Body of pancreas (tissue), 4 donors: ENCODE data around the gene ACKR1. TPM values are rescaled to one million over a fixed set of nuclear protein-coding genes. Genes with fewer than 3 reads are reported as not detected.
A peak's percentile ranks its signal among the peaks of the same experiment; 100 is the strongest.

ENCODE experiments used
- ATAC-seq: fragments of 150-250 bp; one replicate; pipeline ENCODE4 v1.9.1; 2016
- DNase-seq, 4 donors: peaks; one replicate each; pipeline ENCODE4 v3.0.0-alpha.2; 2019
- H3K27ac ChIP-seq, 4 donors: fragments of 200-600 bp; sonication (generic); 1 replicate in 3 of 4; 2 replicates in 1 of 4; pipeline versions ENCODE4 v1.5.1 to v1.6.1; 2016 to 2019; ENCODE audit warnings: mild to moderate bottlenecking in 1 of 4, mixed read lengths in 1 of 4, moderate library complexity in 1 of 4
- H3K27me3 ChIP-seq, 2 donors: fragments of 200-600 bp; sonication (generic); one replicate each; pipeline ENCODE4 v1.6.0; 2016; ENCODE audit warnings: mild to moderate bottlenecking in 1 of 2
- H3K36me3 ChIP-seq, 2 donors: fragments of 200-600 bp; sonication (generic); replicated peaks in 1 of 2; 2 replicates each; pipeline ENCODE4 v1.5.1; 2016; ENCODE audit warnings: low read depth in 2 of 2; ENCODE audit not compliant: insufficient read depth in 1 of 2
- H3K4me1 ChIP-seq: fragments of 200-600 bp; sonication (generic); one replicate; pipeline ENCODE4 v1.6.0; 2016
- H3K4me3 ChIP-seq, 2 donors: fragments of 200-600 bp; sonication (generic); 1 replicate in 1 of 2; 2 replicates in 1 of 2; pipeline ENCODE4 v1.5.1; 2016 to 2019
- H3K9me3 ChIP-seq, 3 donors: fragments of 200-600 bp; sonication (generic); 1 replicate in 2 of 3; 2 replicates in 1 of 3; pipeline ENCODE4 v1.5.1; 2016
- CTCF ChIP-seq, 7 experiments: fragments of 450-650 bp in 4 of 7; fragments of 200-600 bp in 3 of 7; sonication (generic) in 3 of 7; IDR thresholded peaks; one replicate each; pipeline ENCODE4 v1.5.1; 2016 to 2019; ENCODE audit warnings: antibody characterized with exemption in 7 of 7
- POLR2A ChIP-seq, 3 donors: fragments of 450-650 bp; IDR thresholded peaks; one replicate each; pipeline ENCODE4 v1.6.1; 2016; ENCODE audit warnings: antibody characterized with exemption in 3 of 3, mild to moderate bottlenecking in 2 of 3
- WGBS, 2 donors: methylation state at CpG; one replicate each; pipeline ENCODE4 v1.1.5; 2017; 5-methylcytosine and 5-hydroxymethylcytosine counted together
- intact Hi-C: fragments of 100-400 bp; cut with DNase I; formaldehyde crosslinking; loops from one replicate; pipeline ENCODE4 v1.15.1; 2023
- total RNA-seq, 2 donors: library from RNA; depleted of rRNA; stranded (reverse); fragments of >200 nt; gene quantifications; one replicate each; pipeline ENCODE4 v1.1.0, GENCODE V29; 2016

The ACKR1 gene, protein sequence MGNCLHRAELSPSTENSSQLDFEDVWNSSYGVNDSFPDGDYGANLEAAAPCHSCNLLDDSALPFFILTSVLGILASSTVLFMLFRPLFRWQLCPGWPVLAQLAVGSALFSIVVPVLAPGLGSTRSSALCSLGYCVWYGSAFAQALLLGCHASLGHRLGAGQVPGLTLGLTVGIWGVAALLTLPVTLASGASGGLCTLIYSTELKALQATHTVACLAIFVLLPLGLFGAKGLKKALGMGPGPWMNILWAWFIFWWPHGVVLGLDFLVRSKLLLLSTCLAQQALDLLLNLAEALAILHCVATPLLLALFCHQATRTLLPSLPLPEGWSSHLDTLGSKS
- 10 to 100 TPM; 17.5 to 23.6 TPM for total RNA-seq

GRCh38 chr1:159204161-159205141 is at the start of gene ACKR1:
Gene ACKR1, plus strand, starts transcription at chr1:159204875. Its CDS starts 85 bp downstream, at chr1:159204960.
- intact Hi-C loops: no loop called here
- Histone ChIP-seq H3K36me3 (no peaks in the 10 kb centered on the region), H3K4me3 (no peak within 1 kb of the TSS), H3K27me3 (no peaks in the 10 kb centered on the region), H3K27ac (no peak within 1 kb of the TSS), H3K9me3 (no peaks in the 10 kb centered on the region), H3K4me1 (no peaks in the 10 kb centered on the region)
- no peak for DNase-seq
- ATAC-seq: no peak
- TF ChIP-seq POLR2A (IDR thresholded peaks at IDR 0.05) (no peak), CTCF (IDR thresholded peaks at IDR 0.05) (no peak)
- 44 to 49% methylated on average over 13 of the region's 13 CpGs for WGBS, 2 donors

- H3K27ac ChIP-seq: no peak overlapping the region
- peak; percentile 100 for ATAC-seq
Measured at GRCh38 chr1:159161001-159161718, 43.5 kb upstream of the ACKR1 start.

DNA sequence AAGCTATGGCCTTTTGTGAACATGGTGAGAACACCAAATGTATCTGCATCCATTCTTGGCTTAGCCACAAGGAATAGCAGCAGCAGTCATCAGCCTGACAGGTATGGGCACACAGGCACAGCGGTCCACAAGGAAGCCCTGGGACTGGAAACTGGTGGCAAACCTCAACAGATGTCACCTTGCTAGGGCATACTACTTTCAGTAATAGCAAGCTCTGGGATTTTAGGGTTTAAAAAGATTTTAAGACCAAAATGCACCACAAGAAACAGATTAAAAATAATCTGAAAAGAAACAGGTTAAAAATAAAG is 43.0 kb upstream of the ACKR1 start:
- no peaks in the 10 kb centered on the region for H3K27me3 ChIP-seq
- H3K27ac ChIP-seq: no peak overlapping the region
- intact Hi-C loops: loop anchor here (5.0 kb wide), 1 partner anchor 36 kb away; no protein-coding TSS in a partner anchor
- H3K36me3 ChIP-seq: no peaks in the 10 kb centered on the region
- DNase-seq (no peak), ATAC-seq (no peak)
- H3K4me3 ChIP-seq: no peak overlapping the region
- TF ChIP-seq CTCF (IDR thresholded peaks at IDR 0.05) (no peak), POLR2A (IDR thresholded peaks at IDR 0.05) (no peak)
- 89 to 95% methylated on average over 1 of the region's 1 CpG for WGBS, 2 donors
- peaks cover 6% of the 10 kb centered on the region for H3K4me1 ChIP-seq
- no peaks in the 10 kb centered on the region for H3K9me3 ChIP-seq

More at GRCh38 chr1:159161001-159161718, 43.5 kb upstream of the ACKR1 start:
- peak; percentile 76 to 82 (median 79) for DNase-seq
- TF ChIP-seq POLR2A (IDR thresholded peaks at IDR 0.05): no peak
- peak; percentile 87 to 100 (median 99) for TF ChIP-seq CTCF (IDR thresholded peaks at IDR 0.05)
- Histone ChIP-seq H3K27me3 (no peaks in the 10 kb centered on the region), H3K4me3 (no peak overlapping the region), H3K36me3 (no peaks in the 10 kb centered on the region), H3K9me3 (no peaks in the 10 kb centered on the region), H3K4me1 (peaks cover 6% of the 10 kb centered on the region)
- intact Hi-C loops: loop anchor here (5.0 kb wide), 1 partner anchor 36 kb away; no protein-coding TSS in a partner anchor
- 0 to 1% methylated on average over 4 of the region's 4 CpGs for WGBS, 2 donors

GRCh38 chr1:159162516-159163265 is 42.0 kb upstream of the ACKR1 start:
- intact Hi-C loops: loop anchor here (5.0 kb wide), 1 partner anchor 35 kb away; no protein-coding TSS in a partner anchor

More at GRCh38 chr1:159162516-159163265, 42.0 kb upstream of the ACKR1 start:
- Histone ChIP-seq H3K4me1 (peaks cover 6% of the 10 kb centered on the region), H3K36me3 (no peaks in the 10 kb centered on the region), H3K9me3 (no peaks in the 10 kb centered on the region), H3K27ac (no peak overlapping the region), H3K27me3 (no peaks in the 10 kb centered on the region), H3K4me3 (no peak overlapping the region)
- ATAC-seq: no peak
- no peak for DNase-seq
- WGBS, 2 donors: 60 to 70% methylated on average over 4 of the region's 4 CpGs
- TF ChIP-seq POLR2A (IDR thresholded peaks at IDR 0.05) (no peak), CTCF (IDR thresholded peaks at IDR 0.05) (no peak)
